Measurements from ENCODE around the gene PRPF19.

PRPF19 gene

GRCh38 chr11:60857378-60858232 lies 48.8 kb downstream of the PRPF19 start:
- peak; percentile 50 for DNase-seq (ENCODE audit: low read depth)

GRCh38 chr11:60855726-60856633 lies 50.4 kb downstream of the PRPF19 start, which contains the start of gene PTGDR2:
TSS of gene PTGDR2 (minus strand) at chr11:60855950. CDS start at chr11:60853722, 2,228 bp downstream.
- DNase-seq (ENCODE audit: low read depth) = no peak

GRCh38 chr11:60854847-60855725 lies 51.3 kb downstream of the PRPF19 start:
- no peak for DNase-seq (ENCODE audit: low read depth)

- DNase-seq (ENCODE audit: low read depth) = no peak
Measured at GRCh38 chr11:60854140-60854846, 52.1 kb downstream of the PRPF19 start.

- DNase-seq (ENCODE audit: low read depth) = no peak
Measured at GRCh38 chr11:60852982-60853950, 53.1 kb downstream of the PRPF19 start.

- no peak for DNase-seq (ENCODE audit: low read depth)
Measured at GRCh38 chr11:60852117-60852981, 54.0 kb downstream of the PRPF19 start.

GRCh38 chr11:60851327-60852104 lies 54.9 kb downstream of the PRPF19 start:
- no peak for DNase-seq (ENCODE audit: low read depth)

- DNase-seq (ENCODE audit: low read depth) = no peak
Measured at GRCh38 chr11:60849641-60850520, 56.5 kb downstream of the PRPF19 start.

GRCh38 chr11:60848714-60849151 lies 57.7 kb downstream of the PRPF19 start:
- no peak for DNase-seq (ENCODE audit: low read depth)

- no peak for DNase-seq (ENCODE audit: low read depth)
Measured at GRCh38 chr11:60847896-60848295, 58.5 kb downstream of the PRPF19 start.

GRCh38 chr11:60847281-60847680 lies 59.1 kb downstream of the PRPF19 start:
- no peak for DNase-seq (ENCODE audit: low read depth)

- no peak for DNase-seq (ENCODE audit: low read depth)
Measured at GRCh38 chr11:60845338-60845737, 61.0 kb downstream of the PRPF19 start.

GRCh38 chr11:60844870-60845221 lies 61.5 kb downstream of the PRPF19 start:
- peak; percentile 34 for DNase-seq (ENCODE audit: low read depth)

- peak; percentile 57 for DNase-seq (ENCODE audit: low read depth)
Measured at GRCh38 chr11:60844045-60844869, 62.1 kb downstream of the PRPF19 start.

GRCh38 chr11:60842668-60843600 lies 63.5 kb downstream of the PRPF19 start:
- DNase-seq (ENCODE audit: low read depth) = peak; percentile 59
